Measurements from ENCODE around the gene TRPM3.
"Not testable (repeated sequence)": the region's sequence is repeated elsewhere in the genome, so short reads cannot be mapped to it uniquely, and the experiment has no call there.

Gene TRPM3

DNA sequence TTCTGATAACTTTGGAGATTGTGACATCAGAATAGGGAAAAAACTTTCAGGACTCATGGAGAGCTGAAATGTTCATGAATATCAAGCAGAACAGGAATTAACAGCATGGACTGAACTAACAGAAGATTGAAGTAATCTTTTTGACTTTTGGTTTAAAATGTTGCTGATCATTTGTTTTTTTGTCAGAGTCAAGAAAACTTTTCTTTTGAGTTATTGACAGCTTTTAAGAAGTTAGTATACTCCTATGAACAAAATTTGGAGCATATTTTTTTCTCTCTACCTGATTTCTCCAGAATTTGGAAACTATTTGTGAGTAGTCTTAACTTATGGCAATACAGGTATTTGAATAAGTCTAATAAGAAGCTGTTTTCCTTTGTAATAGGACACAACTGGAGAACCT lies 462.7 kb downstream of the TRPM3 start:
- DNase-seq (ENCODE audit: low read depth in 2 of 2): no peak

DNA sequence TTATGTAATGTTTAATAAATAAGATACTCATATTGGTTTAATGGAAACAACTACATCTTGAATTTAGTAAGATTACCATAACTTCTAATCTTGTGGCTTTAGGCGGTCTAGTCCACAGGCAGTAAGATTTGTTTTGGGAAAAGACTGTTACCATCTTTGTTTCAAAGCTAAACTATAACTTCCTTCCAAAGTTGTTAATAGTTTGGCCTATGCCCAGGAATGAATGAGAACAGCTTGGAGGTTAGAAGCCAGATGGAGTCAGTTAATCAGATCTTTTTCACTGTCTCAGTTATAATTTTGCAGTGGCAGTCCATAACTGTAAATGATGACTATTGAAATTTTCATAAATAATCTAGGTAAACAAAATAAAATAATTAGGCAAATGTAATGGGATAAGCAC lies 465.1 kb downstream of the TRPM3 start:
- no peak for DNase-seq (ENCODE audit: low read depth in 2 of 2)

DNA sequence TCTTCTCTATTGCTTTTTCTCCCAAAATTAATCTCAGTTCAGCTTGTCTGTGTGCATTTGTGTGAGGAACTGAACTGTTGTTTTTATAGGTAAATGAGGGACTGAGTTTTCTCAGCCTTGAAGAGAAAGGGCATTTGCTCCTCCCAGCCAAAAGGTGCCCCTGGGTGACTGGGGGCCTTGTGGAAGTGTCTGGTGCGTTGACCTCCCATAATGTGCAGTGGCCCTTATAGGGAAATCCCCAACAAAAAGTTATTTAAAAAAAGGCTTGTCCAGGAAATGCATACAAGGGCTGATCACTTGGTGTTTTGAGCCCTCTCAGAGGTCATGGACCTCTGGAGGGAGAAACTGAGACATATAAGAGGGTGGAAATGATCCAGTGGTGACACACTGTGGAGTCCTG lies 467.3 kb downstream of the TRPM3 start:
- DNase-seq (ENCODE audit: low read depth in 2 of 2): no peak

DNA sequence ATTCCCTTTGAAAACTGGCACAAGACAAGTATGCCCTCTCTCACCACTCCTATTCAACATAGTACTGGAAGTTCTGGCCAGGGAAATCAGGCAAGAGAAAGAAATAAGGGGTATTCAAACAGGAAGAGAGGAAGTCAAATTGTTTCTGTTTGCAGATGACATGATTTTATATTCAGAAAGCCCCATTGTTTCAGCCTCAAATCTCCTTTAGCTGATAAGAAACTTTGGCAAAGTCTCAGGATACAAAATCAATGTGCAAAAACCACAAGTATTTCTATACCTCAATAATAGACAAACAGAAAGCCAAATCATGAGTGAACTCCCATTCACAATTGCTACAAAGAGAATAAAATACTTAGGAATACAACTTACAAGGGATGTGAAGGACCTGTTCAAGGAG lies 476.8 kb downstream of the TRPM3 start:
- not testable (repeated sequence) for DNase-seq (ENCODE audit: low read depth in 2 of 2)

DNA sequence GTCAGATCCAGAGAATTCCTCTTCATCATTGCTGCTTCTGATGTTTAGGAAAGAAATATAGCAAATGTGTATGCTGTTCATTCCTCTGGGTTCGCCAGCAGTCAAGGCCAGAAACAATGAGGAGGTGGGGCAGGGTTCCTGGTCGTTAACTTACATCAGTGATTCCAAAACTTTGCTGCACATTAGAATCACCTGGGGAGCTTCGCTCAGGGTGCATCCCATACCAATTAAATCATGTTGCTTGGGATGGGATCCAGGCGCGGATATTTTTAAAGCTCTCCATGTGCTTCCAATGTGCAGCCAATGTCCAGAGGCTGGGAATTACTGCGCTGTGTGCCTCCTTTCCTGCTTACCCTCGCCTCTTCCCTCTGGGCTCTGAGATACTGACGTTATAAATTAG lies 479.1 kb downstream of the TRPM3 start:
- DNase-seq (ENCODE audit: low read depth in 2 of 2): no peak

DNA sequence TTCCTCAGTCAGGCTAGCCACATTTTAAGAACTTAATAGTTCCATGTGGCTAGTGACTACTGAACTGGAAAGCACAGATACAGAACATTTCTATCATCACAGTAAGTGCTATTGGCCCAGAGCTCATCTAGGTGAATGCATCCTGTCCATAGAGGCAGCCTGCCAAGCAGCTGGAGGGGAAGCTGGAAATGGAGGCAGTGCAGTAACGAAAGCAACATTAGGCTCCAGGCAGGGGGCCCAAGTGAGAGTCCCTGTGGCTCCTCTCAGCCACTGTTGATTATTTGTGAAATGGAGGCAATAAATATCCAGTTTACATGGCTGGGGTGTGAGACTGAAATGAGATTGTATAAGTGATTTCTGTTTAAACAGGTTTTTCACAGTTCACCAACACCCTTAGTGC lies 479.8 kb downstream of the TRPM3 start:
- DNase-seq (ENCODE audit: low read depth in 2 of 2): no peak

DNA sequence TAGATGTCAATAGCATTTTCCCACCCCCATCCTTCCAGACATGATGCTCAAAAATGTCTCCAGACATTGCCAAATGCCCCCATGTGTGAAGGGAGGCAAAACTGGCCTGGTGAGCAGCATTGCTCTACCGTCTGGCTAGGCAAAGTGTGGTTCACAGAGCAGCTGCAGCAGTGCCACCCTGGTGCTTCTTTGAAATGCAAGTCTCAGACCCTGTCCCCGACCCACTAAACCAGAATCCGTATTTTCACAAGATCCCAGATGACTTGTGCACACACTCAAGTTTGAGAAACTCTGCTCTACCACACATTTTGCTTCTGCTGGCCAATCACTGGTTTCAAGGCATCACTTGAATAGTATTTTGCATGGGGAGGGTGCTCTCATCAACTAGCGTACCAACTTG lies 480.4 kb downstream of the TRPM3 start:
- no peak for DNase-seq (ENCODE audit: low read depth in 2 of 2)

DNA sequence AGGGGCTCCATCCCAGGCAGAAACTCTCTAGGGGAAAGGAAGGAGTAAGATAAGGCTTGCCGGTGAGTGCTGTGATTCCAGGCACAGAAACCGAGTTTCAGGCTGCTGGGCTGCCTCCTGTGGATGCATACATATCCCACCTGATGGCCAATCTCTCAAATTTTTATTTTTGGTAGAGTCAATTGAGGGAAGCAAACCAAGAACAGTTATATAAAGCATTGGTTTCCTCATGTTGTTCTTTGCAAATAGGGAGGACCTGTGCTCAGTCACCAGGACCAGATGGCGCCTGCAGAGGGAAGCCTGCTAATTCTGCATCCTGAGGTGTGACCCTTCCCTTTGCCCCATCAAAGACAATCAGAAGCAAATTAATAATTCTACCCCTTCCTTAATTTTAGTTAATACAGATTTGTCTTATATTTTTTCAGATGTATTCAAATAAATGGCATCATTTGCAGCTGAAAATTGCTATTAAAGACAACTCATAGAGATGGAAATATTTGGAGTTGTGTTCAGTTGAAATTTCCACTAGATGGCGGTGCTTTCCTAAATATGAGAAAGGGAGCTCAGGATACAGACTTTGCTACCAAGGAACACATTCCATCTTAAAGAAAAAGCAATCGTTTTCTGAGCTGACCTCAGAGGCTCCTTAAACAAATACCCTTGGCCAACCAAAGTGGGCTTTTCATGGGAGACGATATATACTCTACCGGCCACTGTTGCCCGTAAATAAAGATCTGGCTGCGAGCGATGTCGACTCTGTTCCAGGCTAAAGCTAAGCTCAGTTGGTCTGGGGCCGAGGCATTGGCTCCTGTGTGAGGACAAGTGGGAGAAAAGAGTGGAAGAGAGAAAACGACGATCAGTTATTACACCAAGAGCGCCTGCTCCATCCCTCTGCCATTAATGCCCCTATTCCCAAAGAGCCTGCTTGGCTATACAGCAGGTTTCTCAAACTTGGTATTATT lies 481.3 kb downstream of the TRPM3 start:
- DNase-seq (ENCODE audit: low read depth in 2 of 2): no peak

DNA sequence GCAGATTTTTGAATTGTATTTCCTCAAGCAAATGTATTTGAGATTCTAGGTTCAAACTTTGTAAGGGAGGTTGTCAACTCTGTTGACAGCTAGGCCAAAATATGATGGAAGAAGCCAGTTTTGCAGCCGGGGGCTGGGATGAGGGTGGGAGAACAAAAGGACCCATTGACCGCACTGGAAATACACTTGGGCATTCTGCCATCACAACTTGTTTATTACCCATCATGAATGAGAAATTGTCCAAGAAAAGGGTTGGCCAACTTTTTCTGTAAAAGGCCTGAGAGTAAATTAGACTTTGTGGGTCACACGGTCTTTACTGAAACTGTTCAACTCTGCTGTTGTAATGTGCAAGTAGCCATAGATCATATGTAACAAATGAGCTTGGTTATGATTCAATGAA lies 485.6 kb downstream of the TRPM3 start:
- DNase-seq (ENCODE audit: low read depth in 2 of 2): no peak

DNA sequence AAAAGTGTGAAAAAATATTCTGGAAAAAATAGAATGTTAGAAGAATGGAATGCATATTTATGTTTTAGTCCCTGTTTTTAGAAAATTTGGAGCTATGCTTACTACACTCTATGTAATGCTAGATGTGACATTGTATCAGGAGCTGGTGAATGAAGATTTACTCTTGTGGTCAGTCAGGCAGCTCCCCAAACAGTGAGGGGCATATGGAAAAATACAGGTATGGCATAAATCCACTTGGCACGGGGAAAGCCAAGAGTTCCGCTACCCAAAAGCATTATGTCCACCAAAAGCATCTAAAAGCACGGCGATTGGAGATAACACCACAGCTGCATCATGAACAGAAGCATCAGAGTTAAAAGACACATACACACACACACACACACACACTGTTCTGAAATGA lies 486.7 kb downstream of the TRPM3 start:
- no peak for DNase-seq (ENCODE audit: low read depth in 2 of 2)

DNA sequence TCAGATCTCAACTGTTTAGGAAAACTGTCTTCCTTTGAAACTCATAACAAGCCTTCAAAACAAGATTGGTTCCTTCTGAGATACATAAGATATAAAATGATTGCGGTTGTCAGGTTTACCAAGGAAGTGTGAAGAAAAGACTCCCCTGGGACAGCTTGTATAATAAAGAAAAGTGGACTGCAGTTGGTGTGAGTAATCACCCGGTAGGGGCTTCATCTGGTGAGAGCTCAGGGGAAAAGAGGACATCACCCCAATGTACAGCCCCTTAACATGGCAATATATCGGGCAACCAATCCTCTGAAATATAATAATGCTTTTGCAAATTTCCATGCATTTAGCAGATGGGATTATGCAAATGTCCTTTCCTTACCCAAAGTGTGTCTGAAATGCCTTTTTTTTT lies 490.4 kb downstream of the TRPM3 start:
- no peak for DNase-seq (ENCODE audit: low read depth in 2 of 2)

DNA sequence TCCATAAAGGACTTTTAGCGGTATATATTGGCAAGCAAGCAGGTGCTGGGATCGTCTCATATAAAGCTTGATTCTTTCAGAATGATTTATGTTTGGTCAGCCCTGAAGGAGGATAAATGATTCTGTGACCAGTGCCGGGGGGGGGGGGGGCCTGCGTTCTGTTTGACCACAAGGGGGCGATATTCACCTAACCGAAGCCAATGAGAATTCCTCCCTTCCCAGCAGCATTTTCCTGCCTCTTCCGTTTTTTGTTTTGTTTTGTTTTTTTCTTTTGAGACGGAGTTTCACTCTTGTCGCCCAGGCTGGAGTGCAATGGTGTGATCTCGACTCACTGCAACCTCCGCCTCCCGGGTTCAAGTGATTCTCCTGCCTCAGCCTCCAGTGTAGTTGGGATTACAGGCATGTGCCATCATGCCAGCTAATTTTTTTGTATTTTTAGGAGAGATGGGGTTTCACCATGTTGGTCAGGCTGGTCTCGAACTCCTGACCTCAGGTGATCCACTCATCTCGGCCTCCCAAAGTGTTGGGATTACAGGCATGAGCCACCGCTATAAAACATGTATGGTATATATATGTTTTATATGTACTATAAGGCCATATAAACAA lies 492.2 kb downstream of the TRPM3 start:
- not testable (repeated sequence) for DNase-seq (ENCODE audit: low read depth in 2 of 2)

DNA sequence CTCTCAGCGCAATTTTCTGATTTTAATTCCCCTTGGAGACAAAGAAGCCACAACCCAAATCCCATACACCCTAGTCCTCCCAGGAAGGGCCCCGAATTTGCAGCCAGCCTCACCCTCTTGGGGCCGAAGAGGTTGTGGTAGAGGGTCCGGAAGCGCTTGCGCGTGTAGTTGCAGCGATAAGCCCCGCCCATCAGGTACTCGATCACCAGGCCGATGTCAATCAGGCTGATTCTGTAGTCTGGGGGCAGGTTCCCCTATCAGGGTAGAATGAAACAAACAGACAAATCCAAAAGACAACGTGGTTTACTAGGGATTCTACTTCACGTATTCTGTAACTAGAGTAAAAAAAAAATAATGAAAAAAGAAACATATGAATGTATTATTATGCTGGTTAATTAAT lies 496.3 kb downstream of the TRPM3 start:
- DNase-seq (ENCODE audit: low read depth in 2 of 2): no peak

DNA sequence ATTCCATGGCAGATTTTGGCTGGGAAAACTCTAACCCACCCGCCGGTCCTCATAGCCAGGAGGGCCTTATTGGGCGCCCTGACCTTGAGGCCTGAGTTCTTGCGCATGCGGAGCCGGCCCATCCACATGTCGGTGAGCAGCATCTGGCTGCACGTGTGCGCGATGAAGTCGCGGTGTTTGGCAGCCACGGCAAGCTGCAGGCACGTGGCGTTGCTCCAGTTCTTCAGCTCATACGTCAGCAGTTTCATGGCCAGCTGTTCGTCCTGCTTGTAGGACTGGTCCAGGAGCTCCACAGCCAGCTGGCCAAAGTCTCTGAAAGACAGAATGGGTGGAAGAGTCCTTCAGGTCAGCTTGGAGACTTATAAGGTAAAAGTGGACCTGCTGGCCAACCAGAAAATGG lies 502.6 kb downstream of the TRPM3 start:
- no peak for DNase-seq (ENCODE audit: low read depth in 2 of 2)

DNA sequence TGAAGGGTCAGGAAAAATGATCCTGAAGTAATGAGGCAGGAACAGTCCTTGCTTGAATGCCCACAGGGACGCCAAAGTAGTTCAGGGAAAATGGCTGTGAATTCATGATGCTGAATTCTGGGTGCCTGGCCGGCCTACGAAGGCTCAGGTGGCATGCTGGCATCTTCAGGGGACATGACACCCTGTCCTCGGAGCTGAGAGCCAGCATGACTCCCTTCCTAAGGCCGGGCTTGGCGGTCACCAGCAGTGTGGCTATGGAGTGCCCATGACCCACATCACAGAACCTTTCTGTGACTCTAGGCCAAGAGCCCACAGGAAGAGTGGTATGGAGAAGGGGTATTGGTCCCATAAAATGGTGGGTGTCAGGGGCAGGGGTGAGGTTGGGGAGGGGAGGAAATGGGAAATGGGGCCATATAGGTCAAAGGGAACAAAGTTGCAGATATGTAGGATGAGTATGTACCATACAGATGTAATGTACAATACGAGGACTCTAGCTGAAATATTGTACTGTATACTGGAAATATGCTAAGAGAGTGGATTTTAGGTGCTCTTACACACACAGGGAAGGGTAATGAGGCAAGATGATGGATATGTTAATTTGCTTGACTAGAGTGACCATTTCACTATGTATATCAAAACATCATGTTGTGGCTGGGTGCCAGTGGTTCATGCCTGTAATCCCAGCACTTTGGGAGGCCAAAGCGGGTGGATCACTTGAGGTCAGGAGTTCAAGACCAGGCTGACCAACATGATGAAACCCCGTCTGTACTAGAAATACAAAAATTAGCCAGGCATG lies 504.2 kb downstream of the TRPM3 start:
- DNase-seq (ENCODE audit: low read depth in 2 of 2): no peak

DNA sequence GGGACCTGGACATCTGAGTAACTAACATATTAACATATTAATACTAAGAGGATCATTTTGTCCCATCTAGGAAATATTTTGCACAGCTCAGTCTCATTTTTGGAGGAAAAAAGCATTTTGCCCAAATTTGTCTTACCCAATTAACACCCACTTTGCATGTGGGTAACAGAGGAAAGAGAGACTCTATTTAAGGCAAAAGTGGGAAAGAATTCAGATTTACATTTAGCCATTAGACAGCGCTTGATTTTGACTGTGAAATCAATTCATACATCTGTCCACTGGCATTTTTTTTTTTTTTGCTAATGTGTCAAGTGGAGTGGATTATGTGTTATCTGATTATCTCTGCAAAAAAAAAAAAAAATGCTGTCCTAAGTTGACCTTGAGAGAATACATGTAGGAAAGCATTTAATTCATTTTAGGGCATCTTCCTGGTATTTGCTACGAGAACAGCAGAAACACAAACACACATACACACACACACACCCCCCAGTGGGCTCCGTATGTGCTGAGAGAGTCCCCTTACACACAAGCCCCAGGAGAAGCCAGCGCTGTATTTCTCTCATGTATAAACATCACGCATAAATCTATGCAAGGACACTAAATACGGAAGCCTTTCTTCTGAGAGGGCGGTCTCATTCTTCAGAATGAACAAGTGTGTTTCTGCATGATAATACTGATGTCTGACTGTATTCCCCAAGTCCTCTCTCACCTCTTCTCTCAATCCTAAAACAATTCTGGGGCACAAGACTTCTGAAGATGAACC lies 505.0 kb downstream of the TRPM3 start:
- DNase-seq (ENCODE audit: low read depth in 2 of 2): no peak

DNA sequence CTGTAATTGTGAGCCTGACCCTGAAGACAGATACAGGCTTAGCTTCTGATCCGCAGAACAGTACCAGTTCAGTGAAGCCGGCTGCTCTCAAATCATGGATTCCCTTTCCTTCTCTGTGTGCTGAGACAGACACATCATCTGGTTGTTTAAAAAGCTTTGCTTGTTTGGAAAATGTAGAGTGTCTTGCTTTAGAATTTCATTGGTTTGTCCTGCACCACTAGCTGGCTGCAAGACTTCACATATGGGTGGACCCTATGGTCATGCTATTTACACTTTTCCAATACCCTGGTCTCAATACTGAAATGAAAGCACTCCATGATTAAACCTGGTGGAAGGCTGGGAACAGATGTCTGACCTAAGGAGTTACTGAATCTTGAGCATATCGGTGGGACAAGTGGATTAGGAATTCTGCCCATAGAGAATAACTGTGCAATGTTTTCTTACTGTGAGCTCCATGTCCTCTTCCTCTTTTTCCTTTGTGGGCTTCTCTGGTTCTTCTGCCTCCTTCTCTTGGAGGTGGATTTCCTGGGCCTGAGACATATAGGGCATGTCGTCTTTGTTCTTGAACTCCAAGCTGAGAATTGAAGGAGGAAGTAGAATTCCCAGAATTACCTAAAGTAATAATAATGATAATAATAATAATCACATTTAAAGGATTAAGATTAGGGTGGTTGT lies 505.8 kb downstream of the TRPM3 start:
- no peak for DNase-seq (ENCODE audit: low read depth in 2 of 2)

DNA sequence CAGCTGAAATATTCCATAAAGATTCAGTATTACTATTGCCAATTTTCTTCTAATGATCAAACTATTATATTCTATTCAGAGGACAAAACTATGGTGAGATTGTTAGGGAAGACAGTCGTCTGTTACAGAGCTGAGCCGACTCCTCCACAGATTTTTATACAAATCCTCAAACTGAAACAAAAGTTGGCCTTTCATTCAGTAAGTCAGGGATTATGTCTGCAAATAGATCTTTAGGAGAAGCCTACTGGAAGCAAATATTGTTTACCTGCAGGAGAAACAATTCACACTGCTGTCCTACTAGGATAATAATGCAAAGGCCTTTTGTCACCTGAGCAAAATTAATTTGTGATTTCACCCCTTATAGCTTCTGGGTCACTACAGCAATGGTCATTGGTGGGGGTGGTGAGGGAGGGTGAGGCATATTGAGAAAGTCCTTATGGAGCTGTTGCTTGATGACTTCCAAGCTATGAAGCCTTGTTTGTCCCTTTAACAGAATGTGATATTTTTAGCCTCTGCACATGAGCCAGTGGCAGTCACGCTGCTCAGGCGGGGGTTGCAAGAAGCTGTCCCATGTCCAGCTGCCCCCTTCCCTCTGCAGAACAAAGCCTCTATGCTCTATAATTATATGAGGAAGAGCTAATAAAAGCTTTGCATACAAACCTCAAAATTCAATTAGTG lies 506.5 kb downstream of the TRPM3 start:
- no peak for DNase-seq (ENCODE audit: low read depth in 2 of 2)

DNA sequence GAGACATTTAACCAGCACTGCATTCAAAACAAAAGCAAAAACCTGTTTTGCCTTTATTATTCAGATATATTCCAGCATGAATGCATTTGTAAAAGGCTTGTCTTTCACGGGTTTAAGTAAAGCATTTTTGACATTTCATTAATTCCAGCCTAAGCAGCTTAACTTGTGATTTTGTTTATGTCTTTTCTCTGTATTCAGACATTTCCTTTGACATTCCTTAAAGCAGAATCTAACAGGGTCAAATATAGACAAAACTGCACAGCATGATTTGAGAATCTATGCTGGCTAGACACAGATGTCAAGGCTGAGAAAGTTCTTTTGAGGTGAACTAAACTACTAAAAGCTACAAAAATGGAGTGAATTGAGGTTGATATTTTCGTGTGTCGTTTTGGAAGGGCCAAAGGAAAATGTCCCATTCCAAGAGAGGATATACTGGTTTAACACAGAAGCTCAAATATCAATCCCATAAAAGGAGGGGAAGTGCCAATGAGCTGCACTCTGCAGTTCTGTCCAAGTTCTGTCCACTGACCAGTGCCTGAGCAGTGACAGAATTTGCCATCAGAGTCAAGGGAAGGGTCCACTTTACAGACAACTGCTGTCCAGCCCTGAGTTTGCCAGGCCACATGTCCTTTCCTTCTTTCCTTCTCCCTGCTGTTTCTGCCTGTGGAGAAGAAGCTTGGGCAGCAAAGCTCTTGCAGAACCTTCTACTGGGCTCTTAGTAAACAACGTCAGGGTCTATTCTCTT lies 508.2 kb downstream of the TRPM3 start:
- no peak for DNase-seq (ENCODE audit: low read depth in 2 of 2)

DNA sequence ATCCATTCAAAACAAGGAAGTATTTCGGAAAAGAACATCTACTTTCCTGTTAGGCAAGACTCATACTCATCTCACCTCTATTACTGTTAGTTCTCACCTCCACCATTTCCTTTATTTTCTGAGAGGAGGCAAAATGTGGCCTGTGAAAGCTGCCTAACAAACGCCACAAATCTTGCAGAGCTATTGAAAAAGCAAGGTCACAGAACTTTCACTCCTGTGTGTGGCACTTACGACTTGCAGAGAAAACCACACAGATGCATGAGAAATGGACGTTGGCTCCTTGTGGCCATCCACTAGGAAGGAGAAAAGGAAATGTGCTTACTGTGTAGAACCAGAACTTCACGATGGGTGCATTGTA lies 511.2 kb downstream of the TRPM3 start:
- no peak for DNase-seq (ENCODE audit: low read depth in 2 of 2)

Measured in stimulated activated CD8-positive, alpha-beta memory T cell treated with anti-CD3 and anti-CD28 coated beads, Interleukin-2, amount 100 ng/mL, for 1 hour (primary cell).